Measurements from ENCODE around the gene DIO2.

GRCh38 chr14:80164991-80165721 lies 46.1 kb downstream of the DIO2 start:
- TF ChIP-seq, protein P1, sequence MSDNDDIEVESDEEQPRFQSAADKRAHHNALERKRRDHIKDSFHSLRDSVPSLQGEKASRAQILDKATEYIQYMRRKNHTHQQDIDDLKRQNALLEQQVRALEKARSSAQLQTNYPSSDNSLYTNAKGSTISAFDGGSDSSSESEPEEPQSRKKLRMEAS (IDR thresholded peaks at IDR 0.05), result no peak
- TF ChIP-seq CTCF (IDR thresholded peaks at IDR 0.05) (no peak), JUN (IDR thresholded peaks at IDR 0.05) (no peak), HES2 (IDR thresholded peaks at IDR 0.05) (no peak), RCOR1 (IDR thresholded peaks at IDR 0.05; ENCODE audit: low read depth, low read length) (no peak), REST (IDR thresholded peaks at IDR 0.05) (no peak)
